LNCaP clone FGC (cell line): ENCODE data around the gene GPR89A.

Experiments used
- DNase-seq: peaks from one replicate; pipeline ENCODE4 v3.0.0-alpha.2; 2011; ENCODE audit warnings: low read depth
- H3K4me3 ChIP-seq: 2 replicates; pipeline ENCODE4 v1.5.1; 2011; ENCODE audit warnings: mild to moderate bottlenecking, low read depth, low read length, control low read depth
- TF ChIP-seq, protein P1 (sequence below): IDR thresholded peaks from 2 replicates; pipeline ENCODE4 v1.5.1; 2012; ENCODE audit warnings: mild to moderate bottlenecking; ENCODE audit not compliant: control insufficient read depth, insufficient read depth; ENCODE audit errors: extremely low read depth

Gene GPR89A

DNA sequence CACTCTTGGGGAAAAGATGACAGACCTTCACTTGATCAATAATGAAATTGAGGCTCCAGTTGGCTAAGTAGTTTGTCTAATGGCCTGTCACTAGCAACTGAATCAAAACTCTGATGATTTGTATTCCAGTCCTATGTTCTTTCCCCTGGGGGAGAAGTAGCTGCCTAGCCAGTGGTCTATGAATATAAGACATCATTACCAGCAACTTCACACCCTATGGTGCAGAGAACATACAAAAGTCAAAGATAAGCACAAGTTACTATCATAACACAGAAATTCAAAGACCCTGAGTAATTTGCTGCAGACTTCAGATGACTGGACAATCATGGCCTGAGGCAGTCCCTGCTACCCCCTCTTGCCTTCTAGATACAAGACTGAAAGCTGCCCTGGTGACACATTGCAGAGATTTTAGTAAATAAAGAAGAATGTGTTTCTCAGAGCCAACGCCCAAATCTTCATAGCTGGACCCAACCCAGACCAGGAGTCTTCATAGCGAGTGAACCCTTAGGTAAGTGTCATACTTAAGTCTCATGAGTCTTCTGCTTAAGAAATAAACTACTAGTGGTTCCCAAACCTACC lies 98.4 kb downstream of the GPR89A start:
- DNase-seq, result no peak
- H3K4me3 ChIP-seq, result no peak overlapping the region
- TF ChIP-seq, protein P1, sequence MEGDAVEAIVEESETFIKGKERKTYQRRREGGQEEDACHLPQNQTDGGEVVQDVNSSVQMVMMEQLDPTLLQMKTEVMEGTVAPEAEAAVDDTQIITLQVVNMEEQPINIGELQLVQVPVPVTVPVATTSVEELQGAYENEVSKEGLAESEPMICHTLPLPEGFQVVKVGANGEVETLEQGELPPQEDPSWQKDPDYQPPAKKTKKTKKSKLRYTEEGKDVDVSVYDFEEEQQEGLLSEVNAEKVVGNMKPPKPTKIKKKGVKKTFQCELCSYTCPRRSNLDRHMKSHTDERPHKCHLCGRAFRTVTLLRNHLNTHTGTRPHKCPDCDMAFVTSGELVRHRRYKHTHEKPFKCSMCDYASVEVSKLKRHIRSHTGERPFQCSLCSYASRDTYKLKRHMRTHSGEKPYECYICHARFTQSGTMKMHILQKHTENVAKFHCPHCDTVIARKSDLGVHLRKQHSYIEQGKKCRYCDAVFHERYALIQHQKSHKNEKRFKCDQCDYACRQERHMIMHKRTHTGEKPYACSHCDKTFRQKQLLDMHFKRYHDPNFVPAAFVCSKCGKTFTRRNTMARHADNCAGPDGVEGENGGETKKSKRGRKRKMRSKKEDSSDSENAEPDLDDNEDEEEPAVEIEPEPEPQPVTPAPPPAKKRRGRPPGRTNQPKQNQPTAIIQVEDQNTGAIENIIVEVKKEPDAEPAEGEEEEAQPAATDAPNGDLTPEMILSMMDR, result no peak

DNA sequence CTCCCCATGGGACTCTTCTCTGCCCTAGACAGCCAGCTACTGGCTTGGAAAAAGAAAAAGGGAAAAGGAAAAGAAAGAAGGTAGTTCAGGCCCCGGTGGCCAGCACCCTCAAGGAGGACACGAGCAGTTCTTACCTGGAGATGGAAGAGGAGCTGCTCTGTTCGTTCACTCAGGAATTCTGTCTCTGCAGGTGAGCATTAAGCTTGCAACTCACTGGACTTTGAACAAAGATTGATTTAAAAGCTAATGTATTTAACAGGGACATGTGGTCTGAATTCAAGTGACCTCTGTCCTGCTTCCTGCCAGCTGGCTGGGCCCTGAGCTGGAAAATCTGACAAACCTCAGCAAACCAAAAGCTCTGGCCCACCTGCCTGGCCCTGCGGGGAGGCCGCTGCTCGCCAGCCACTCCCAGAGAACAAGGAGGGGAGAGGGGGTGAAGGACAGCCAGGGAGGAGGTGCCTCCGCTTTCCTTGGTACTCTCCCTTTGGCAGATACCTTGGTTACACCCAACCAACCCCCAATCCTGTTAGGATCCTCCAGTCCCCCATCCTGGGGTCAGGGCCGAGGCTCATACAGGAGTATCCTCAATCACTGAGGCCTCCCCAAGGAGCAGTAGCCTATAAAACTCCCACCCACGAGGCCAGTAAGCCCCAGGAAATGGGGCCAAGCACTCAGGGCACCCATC lies 99.5 kb downstream of the GPR89A start, which contains the start of gene PDZK1:
Gene PDZK1 (minus strand): TSS at position 186 of the 685 bp plus-strand sequence. CDS start 19,347 bp downstream, outside the sequence.
- H3K4me3 ChIP-seq, result no peak within 1 kb of the TSS
- TF ChIP-seq, protein P1, result no peak
- no peak for DNase-seq

DNA sequence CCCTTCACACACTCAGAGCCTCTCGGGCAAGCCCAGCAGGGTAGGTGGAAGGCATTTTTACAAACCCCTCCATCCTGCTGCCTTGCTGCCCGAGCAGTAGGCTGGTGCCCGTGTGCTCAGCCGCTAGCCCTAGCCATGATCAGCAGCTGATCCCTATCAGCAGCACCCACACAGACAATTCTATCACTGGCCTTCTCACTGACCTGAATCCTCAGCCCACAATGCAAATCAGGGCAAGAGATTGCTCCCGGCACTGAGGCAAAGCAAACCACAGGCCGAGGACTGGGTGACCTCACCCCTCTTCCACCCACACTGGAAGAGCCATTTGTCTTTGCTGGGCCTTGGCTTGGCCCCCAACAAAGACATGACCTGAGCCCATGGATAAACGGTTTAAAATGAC lies 100.3 kb downstream of the GPR89A start:
- H3K4me3 ChIP-seq, result no peak overlapping the region
- TF ChIP-seq, protein P1, result no peak
- no peak for DNase-seq

DNA sequence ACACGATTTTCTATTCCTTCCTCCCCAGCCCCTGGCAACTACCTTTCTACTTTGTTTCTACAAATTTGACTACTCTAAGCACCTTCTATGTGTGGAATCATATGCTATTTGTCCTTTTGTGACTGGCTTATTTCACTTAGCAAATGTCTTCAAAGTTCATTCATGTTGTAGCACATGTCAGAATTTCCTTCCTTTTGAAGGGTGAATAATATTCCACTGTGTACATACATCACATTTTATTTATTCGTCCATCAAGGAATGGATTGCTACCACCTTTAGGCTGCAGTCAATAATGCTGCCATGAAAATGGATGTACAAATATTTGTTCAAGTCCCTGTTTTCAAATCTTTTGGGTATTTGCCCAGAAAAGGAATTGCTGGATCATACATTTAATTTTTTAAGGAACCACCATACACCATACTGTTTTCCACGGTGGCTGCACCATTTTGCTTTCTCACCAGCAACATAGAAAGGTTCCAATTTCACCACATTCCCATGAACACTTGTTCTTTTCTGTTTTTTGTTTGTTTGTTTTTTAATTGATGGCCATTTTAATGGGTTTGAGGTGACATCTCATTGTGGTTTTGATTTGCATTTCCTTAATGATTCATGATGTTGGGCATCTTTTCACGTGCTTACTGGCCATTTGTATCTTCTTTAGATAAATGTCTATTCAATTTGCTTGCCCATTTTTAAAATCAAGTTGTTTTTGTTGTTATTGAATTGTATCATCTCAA lies 102.7 kb downstream of the GPR89A start:
- peak; percentile 28 for DNase-seq
- no peak overlapping the region for H3K4me3 ChIP-seq
- TF ChIP-seq, protein P1, result no peak

DNA sequence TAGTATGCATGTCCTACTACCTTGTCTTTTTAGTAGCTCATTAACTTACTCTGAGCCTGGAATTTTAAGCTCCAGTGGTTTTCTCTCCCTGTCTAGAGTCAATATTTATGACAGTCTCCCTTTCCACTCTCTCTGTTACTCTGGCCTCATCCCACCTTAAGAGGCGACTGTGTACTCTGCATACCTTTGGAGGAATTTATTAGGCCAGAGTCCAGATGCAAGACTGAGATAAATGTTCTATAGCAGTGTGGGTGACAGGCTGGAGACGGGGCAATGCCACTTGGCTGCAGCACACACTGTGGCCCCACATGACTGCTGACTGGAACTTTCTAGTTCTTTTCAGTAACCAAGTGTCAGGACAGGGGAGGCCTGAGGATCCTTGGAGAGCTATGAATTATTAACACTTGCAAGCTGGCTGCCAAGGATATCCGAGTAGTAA lies 103.4 kb downstream of the GPR89A start:
- TF ChIP-seq, protein P1, result no peak
- peak; percentile 52 for DNase-seq
- no peak overlapping the region for H3K4me3 ChIP-seq

DNA sequence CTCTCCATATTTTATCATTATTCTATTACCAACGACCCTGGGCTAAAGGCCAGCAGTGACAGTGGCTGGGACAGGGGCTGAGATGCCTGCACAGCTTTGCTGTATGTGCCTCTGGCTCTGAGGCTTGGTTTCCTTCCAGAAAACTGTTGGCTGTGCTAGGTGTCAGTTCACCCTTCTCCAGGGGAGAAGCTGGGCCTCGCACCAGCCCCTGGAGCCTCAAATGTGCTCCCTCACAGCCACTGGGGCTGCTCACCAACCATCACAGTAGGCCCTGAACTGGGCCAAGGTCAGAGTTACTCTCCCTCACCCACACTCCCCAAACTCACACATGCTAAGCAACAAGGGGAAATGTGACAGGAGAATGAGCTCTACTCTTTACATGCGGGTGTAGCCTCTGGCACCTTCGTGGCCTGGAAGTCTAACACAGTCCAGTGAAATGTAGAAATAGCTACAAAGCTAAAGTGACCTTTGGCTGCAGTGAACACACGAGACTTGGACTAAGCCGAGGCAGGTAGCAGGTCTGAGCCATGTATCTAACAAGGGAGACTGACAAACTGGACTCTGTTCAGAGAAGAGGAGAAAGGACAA lies 106.8 kb downstream of the GPR89A start:
- TF ChIP-seq, protein P1, result no peak
- DNase-seq, result no peak
- H3K4me3 ChIP-seq, result no peak overlapping the region
